ENCODE measurements around the gene XKR7.

- TF ChIP-seq CTCF (IDR thresholded peaks at IDR 0.05) (no peak), POLR2A (IDR thresholded peaks at IDR 0.05) (no peak), POLR2AphosphoS5 (IDR thresholded peaks at IDR 0.05) (no peak)
These were observed 20.6 kb downstream of the XKR7 start for GRCh38 chr20:31988430-31989015.
